Measurements from ENCODE around the gene TBC1D20. TPM values are rescaled to one million over a fixed set of nuclear protein-coding genes. Genes with fewer than 3 reads are reported as not detected.
"Not testable (repeated sequence)": the region's sequence is repeated elsewhere in the genome, so short reads cannot be mapped to it uniquely, and the experiment has no call there.

Gene TBC1D20
- total RNA-seq, 1 donor from 2014 or later, result 22.9 TPM

DNA sequence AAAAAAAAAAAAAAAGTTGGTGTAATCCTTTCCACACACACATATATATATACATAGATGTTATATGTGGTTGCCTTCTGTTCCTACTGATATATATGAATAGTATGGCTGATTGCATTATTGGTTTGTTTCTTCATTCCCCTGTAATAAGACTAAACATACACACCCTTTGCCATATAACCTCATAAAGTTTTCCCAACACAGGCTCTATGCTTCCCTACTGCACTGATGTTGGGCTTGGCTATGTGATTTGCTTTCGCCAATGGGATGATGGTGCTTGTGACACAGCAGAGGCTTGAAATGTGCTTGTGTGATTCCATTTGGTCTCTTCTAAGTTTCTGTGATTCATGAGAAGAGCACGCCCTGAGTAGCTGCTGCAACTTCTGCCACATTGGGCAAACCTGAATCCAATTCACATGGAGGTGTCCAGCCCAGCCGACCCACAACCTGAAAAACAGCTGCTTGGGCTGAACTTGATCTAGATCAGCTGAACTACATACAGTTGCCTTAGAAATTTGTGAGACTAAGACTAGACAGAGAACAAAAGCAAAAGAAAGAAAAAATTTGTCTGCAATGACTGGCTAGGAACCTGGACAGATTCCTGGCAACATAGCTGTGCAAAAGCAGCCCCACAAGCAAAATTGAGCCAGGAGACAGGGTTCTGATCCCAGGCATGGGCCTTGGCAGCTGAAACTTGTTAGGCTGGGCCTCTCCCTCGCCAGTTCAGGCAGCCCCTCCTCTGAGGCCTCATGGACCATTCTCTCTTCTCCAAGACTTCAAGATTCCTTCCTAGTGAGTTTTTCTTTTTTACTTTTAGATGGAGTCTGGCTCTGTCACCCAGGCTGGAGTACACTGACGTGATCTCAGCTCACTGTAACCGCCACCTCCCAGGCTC lies 13.4 kb upstream of the TBC1D20 start:
- DNase-seq, result no peak

- no peak for DNase-seq
Observed at GRCh38 chr20:474581-474980, 12.2 kb upstream of the TBC1D20 start.

GRCh38 chr20:472889-473292 lies 10.6 kb upstream of the TBC1D20 start:
- no peak for DNase-seq

DNA sequence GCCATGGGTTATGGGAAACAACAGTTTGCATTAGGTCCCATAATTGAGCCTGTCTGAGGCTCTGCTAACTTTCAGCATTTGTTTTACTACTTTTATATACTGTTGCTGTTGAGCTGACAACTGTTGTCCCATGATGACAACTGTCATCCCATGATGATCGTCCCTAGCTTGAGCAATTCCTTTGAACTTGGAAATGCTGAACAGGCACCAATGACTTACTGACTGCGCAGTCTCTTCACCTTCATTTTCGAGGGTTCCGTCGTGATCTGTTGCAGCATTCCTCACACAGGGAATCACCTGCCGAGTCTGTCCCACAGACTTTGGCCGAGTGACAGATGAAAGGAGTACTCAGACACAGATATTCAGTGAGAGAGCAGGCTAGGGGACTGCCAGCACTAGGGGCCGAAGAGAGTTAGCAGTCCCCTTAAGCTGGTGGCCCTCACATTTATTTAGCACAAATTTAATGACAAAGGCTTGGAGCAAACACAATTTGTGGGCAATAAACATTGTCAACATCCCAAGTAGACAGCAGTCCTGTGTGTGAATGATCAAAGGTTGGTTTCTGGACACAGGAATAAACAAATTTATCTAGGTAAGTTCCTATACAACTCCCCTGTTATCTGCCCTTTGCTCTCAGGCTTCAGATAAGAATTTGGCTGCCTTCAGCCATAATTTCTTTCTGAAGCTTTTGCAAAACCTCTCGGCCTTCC lies 10.0 kb upstream of the TBC1D20 start:
- DNase-seq, result no peak

DNA sequence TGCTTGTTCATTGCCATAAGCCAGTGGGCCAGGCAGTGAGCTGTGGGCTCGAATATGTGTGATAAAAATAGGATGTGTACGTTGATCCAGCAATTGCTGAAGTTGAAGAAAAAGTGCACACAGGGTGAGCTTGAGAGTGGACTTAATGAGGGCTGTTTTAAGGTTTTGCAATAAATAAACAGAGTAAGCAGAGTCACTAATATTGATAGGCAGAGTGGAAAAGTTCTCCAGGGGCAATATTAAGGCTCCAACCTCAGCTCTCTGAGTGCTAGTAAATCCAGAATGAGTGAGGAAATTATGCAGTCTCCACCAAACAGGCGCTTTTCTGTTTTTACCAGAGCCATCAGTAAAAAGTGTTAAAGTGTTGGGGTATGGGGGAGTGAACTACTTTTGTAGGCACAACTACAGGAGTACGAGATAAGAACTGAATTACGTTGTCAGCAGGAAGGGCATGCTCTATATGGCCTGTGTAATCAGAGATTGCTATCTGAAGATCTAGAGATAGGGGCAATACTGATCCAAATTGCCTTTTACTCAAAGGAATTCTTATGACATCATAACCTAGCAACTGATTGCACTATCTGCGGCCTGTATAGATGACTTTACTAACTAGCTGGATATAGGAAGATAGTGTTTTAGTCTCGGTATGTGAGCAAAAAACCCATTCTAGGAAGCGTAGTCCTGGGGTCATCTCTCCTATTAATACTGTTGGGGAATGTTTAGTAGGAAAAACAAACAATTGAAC lies 7.6 kb upstream of the TBC1D20 start:
- no peak for DNase-seq

- DNase-seq, result no peak
Observed at GRCh38 chr20:467755-468154, 5.4 kb upstream of the TBC1D20 start.

DNA sequence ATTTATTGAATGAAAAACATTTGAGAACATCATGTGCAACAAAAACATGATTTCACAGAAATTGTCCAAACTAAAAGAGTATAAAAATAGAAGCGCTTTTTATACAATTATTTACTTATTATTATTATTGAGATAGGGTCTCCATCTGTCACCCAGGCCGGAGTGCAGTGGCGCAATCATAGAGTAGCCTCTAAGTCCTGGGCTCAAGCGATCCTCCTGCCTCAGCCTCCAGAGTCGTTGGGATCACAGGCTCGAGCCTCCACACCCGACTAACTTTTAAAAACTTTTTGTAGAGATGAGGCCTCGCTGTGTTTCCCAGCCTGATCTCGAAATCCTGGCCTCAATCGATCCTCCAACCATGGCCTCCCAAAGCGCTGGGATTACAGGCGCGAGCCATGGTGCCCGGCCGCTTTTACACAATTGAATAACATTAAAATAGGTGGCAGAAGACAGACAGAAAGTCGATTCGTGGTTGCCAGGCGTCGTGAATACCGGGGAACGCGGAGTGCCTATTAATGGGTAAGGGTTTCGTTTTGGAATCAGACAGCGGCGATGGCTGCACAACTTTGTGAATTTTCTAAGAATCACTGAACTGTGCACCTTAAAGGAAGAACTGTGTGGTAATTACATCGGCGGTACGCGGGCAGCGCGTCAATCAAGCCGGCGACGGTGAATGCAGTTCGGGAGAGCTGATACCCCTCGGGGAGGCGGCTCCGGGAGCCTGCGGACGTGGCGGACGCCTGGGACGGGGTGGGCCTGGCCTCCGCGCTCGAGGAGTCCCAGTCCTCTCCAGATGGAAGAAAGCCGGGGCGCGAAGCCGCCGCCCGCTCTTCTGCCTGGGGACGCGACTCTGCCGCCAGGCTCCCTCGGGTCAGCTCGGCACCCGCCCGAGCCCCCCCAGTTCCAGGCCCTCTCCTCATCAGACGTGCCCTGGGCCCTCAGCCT lies 807 bp downstream of the TBC1D20 start:
- DNase-seq, result no peak

DNA sequence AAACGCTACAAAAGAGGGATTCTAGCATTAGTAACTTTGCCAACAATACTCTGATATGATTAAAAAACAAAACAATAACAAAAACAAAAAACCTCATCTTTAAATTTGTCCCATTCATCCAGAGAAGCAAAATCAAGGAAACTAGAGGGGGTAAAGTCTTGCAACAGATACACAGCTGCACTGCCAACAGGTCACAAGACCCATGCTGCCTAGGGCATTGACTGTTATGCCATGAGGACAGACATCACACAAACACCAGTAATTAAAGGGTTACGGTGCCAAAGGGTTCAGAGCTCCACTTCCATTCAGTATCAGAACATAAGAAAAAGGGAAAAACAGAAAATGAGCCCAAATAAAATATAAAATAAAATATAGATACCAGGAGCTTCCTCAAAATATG lies 1.6 kb downstream of the TBC1D20 start:
- DNase-seq, result no peak

DNA sequence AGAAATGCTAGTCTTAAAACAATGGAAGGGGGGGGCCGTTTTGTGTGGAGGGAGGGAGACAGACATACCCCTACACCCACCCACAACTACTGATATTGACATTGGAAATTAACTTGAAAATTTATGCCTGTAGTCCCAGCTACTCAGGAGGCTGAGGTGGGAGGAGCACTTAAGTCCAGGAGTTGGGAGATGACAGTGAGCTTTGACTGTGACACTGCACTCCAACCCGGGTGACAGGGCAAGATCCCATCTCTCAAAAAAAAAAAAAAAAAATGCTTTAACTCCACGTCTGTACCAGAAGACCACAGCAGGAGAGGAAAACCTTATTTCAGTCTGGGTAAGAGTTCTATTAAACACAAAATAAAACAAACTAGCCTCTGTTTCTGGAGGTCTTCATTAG lies 2.2 kb downstream of the TBC1D20 start:
- no peak for DNase-seq

GRCh38 chr20:458776-459175 lies 3.6 kb downstream of the TBC1D20 start:
- no peak for DNase-seq

GRCh38 chr20:454951-455350 lies 7.4 kb downstream of the TBC1D20 start:
- DNase-seq, result no peak

- DNase-seq, result not testable (repeated sequence)
Observed at GRCh38 chr20:452021-452420, 10.3 kb downstream of the TBC1D20 start.

DNA sequence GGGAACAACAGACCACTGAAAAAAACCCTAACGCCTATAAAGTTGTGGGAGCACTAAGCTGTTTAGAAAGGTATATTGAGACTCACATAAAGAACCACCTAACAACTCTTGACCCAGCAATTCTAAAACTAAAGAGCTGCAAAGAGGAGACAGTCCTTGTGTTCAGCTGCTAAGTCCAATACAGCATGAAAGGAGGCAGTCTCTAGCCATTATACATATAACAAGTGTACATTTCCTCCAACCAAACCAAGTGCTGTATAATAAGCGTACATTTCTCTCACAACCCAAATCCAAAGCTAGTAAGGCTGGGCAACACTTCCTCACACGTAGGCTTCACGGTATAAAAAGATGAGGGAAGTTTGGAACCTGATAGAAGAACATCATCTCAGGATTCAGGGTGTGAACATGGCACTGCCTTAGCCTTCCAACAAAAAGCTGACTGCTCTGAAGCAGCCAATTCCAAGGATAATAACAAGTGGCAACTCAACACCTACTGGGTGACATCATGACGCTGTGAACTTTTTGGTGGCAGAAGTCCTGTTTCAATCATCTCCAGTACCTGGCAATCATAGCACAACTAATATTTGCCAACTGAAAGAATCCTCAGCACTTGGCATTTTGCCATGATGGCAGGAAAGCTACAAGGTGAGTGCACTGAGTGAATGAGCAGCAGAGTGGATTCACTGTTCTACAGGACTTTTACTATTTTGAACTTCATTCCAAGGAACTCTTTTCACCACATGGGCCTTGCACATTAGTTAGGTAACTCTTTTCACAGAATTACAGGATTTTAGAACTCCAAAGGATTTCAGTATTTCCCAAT lies 16.6 kb downstream of the TBC1D20 start:
- DNase-seq, result no peak

DNA sequence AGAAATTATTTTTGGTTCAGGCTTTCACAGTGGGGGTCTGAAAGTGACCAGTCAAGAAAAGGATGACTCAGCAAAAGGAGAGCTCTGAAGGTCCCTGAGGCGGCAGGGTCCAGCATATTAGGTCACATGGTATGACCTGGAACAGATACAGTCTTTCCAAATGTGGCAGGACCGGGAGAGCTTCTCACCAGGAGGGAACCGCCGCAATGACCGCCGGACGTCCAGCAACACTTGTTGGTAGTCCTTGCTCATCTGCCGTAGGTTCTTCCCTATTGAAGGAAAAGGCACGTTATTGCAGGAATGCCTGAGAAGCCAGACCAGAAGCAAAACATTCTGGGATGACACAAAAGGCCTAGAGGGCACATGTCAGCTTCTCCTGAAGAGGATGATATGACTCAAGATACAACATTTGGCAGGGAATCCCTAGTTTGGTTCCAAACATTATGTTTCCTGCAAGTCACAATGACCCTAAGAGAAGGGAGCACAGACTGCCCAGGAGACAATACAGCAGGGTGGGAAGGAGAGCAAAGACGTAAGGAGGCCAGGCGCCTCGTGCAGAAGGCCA lies 17.4 kb downstream of the TBC1D20 start:
- no peak for DNase-seq

- no peak for DNase-seq
Observed at GRCh38 chr20:444117-444516, 18.2 kb downstream of the TBC1D20 start.

- DNase-seq, result no peak
Observed at GRCh38 chr20:443223-443775, 19.0 kb downstream of the TBC1D20 start.

- DNase-seq, result no peak
Observed at GRCh38 chr20:440636-441035, 21.7 kb downstream of the TBC1D20 start.

DNA sequence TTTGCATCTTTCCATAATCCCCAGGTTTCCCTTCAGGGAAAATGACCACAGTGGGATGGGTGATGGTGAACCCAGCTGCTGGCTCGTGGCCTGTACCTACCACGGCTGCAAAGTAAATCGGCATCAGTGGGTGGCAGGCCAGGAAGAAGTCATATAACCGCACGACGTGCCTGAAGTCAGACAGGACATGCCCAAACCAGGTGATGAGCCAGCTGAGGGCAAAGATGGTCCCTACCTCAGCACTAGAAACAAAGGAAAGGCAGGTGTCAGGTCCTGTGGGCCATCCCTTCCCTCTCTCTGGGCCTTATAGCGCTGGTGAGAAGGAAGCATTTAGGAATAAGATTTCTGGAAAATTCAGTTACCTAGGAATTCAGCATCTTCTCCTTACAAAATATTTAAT lies 22.2 kb downstream of the TBC1D20 start:
- no peak for DNase-seq

GRCh38 chr20:438571-439469 lies 23.5 kb downstream of the TBC1D20 start:
- no peak for DNase-seq

All from skin of body (tissue), 2 donors.